GM10266 (cell line): ENCODE data around the gene FBXO38.

ENCODE experiments used
- DNase-seq: peaks from one replicate; pipeline ENCODE4 v3.0.0; 2012; ENCODE audit errors: extremely low spot score
- CTCF ChIP-seq: IDR thresholded peaks from 2 replicates; pipeline ENCODE4 v1.5.1; 2012; ENCODE audit warnings: mild to moderate bottlenecking, low read depth; ENCODE audit not compliant: control insufficient read depth, insufficient read depth; ENCODE audit errors: missing control alignments

FBXO38 gene

GRCh38 chr5:148383564-148384379, at the start of gene FBXO38:
Gene FBXO38, plus strand, starts transcription at chr5:148383958. Its CDS starts 10,819 bp downstream, at chr5:148394777.
- DNase-seq = peak; percentile 85
- TF ChIP-seq CTCF = no peak

- DNase-seq = no peak
- TF ChIP-seq CTCF = no peak
Measured at GRCh38 chr5:148335259-148335658, 48.5 kb upstream of the FBXO38 start, which contains the start of gene SPINK9. Gene SPINK9, plus strand, starts transcription at chr5:148335559. Its CDS starts 55 bp downstream, at chr5:148335614.

GRCh38 chr5:148336704-148337435, 46.9 kb upstream of the FBXO38 start:
- DNase-seq = no peak
- no peak for TF ChIP-seq CTCF

- no peak for TF ChIP-seq CTCF
- no peak for DNase-seq
Measured at GRCh38 chr5:148342371-148343045, 41.2 kb upstream of the FBXO38 start.

GRCh38 chr5:148343046-148343407, 40.7 kb upstream of the FBXO38 start:
- TF ChIP-seq CTCF = no peak
- DNase-seq = no peak

GRCh38 chr5:148343603-148344487, 39.9 kb upstream of the FBXO38 start:
- no peak for TF ChIP-seq CTCF
- DNase-seq = no peak
